SK-N-SH (cell line): Measurements from ENCODE around the gene OTOG.
"Not testable (repeated sequence)": the region's sequence is repeated elsewhere in the genome, so short reads cannot be mapped to it uniquely, and the experiment has no call there.

Experiments
- FOXM1 ChIP-seq: IDR thresholded peaks from 2 replicates; pipeline ENCODE4 v1.4.0; 2012; ENCODE audit warnings: low read depth, mild to moderate bottlenecking
- JUND ChIP-seq: IDR thresholded peaks from 2 replicates; pipeline ENCODE4 v1.4.0; 2012
- MAX ChIP-seq: IDR thresholded peaks from 2 replicates; pipeline ENCODE4 v1.4.0; 2012; ENCODE audit warnings: low read depth
- NRF1 ChIP-seq: IDR thresholded peaks from 2 replicates; pipeline ENCODE4 v1.6.1; 2012; ENCODE audit warnings: low read depth, mild to moderate bottlenecking, low read length
- POLR2AphosphoS5 ChIP-seq: IDR thresholded peaks from 2 replicates; pipeline ENCODE4 v1.6.1; 2012; ENCODE audit warnings: low read depth, low read length
- RAD21 ChIP-seq: IDR thresholded peaks from 2 replicates; pipeline ENCODE4 v1.6.1; 2012; ENCODE audit warnings: mild to moderate bottlenecking, low read length
- RFX5 ChIP-seq: IDR thresholded peaks from 2 replicates; pipeline ENCODE4 v1.6.1; 2012; ENCODE audit warnings: mild to moderate bottlenecking, improper control_type of control experiment, low read length
- TEAD4 ChIP-seq: IDR thresholded peaks from 2 replicates; pipeline ENCODE4 v1.4.0; 2012; ENCODE audit warnings: mild to moderate bottlenecking, borderline replicate concordance; ENCODE audit not compliant: insufficient read depth
- TF ChIP-seq, protein P1 (sequence below): fragments of 200-600 bp; sonication (generic); IDR thresholded peaks from 2 replicates; pipeline ENCODE4 v1.6.1; 2017; ENCODE audit warnings: antibody characterized with exemption, mild to moderate bottlenecking, moderate library complexity
- TF ChIP-seq, protein P2 (sequence below): IDR thresholded peaks from 2 replicates; pipeline ENCODE4 v1.6.1; 2012; ENCODE audit warnings: mild to moderate bottlenecking, low read depth, low read length, moderate library complexity

DNA sequence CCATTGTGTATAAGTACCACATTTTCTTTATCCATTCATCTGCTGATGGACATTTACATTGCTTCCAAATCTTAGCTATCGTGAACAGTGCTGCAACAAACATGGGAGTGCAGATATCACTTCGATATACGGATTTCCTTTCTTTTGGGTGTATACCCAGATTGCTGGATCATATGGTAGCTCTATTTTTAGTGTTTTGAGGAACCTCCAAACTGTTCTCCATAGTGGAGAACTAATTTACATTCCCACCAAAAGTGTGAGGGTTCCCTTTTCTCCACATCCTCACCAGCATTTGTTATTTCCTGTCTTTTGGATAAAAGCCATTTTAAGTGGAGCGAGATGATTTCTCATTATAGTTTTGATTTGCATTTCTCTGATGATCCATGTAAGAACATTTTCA is 75.7 kb downstream of the OTOG start:
- TF ChIP-seq, protein P1, sequence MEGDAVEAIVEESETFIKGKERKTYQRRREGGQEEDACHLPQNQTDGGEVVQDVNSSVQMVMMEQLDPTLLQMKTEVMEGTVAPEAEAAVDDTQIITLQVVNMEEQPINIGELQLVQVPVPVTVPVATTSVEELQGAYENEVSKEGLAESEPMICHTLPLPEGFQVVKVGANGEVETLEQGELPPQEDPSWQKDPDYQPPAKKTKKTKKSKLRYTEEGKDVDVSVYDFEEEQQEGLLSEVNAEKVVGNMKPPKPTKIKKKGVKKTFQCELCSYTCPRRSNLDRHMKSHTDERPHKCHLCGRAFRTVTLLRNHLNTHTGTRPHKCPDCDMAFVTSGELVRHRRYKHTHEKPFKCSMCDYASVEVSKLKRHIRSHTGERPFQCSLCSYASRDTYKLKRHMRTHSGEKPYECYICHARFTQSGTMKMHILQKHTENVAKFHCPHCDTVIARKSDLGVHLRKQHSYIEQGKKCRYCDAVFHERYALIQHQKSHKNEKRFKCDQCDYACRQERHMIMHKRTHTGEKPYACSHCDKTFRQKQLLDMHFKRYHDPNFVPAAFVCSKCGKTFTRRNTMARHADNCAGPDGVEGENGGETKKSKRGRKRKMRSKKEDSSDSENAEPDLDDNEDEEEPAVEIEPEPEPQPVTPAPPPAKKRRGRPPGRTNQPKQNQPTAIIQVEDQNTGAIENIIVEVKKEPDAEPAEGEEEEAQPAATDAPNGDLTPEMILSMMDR: not testable (repeated sequence)
- not testable (repeated sequence) for TF ChIP-seq RAD21, TEAD4, FOXM1, POLR2AphosphoS5, RFX5, NRF1, JUND, MAX
- TF ChIP-seq, protein P2, sequence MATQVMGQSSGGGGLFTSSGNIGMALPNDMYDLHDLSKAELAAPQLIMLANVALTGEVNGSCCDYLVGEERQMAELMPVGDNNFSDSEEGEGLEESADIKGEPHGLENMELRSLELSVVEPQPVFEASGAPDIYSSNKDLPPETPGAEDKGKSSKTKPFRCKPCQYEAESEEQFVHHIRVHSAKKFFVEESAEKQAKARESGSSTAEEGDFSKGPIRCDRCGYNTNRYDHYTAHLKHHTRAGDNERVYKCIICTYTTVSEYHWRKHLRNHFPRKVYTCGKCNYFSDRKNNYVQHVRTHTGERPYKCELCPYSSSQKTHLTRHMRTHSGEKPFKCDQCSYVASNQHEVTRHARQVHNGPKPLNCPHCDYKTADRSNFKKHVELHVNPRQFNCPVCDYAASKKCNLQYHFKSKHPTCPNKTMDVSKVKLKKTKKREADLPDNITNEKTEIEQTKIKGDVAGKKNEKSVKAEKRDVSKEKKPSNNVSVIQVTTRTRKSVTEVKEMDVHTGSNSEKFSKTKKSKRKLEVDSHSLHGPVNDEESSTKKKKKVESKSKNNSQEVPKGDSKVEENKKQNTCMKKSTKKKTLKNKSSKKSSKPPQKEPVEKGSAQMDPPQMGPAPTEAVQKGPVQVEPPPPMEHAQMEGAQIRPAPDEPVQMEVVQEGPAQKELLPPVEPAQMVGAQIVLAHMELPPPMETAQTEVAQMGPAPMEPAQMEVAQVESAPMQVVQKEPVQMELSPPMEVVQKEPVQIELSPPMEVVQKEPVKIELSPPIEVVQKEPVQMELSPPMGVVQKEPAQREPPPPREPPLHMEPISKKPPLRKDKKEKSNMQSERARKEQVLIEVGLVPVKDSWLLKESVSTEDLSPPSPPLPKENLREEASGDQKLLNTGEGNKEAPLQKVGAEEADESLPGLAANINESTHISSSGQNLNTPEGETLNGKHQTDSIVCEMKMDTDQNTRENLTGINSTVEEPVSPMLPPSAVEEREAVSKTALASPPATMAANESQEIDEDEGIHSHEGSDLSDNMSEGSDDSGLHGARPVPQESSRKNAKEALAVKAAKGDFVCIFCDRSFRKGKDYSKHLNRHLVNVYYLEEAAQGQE: not testable (repeated sequence)
